Stomach (tissue), 4 donors: Measurements from ENCODE around the gene RUNX1.

Experiments used
- POLR2AphosphoS5 ChIP-seq, 3 donors: sonication (generic); formaldehyde crosslinking; IDR thresholded peaks; one replicate each; pipeline ENCODE4 v1.6.1; 2016; ENCODE audit warnings: antibody characterized with exemption in 3 of 3
- TF ChIP-seq, protein P1 (sequence below), 7 experiments: fragments of 450-650 bp in 4 of 7; fragments of 200-600 bp in 3 of 7; sonication (generic) in 3 of 7; IDR thresholded peaks; one replicate each; pipeline ENCODE4 v1.5.1; 2016 to 2019; ENCODE audit warnings: antibody characterized with exemption in 7 of 7, control low read depth in 2 of 7, mild to moderate bottlenecking in 1 of 7

DNA sequence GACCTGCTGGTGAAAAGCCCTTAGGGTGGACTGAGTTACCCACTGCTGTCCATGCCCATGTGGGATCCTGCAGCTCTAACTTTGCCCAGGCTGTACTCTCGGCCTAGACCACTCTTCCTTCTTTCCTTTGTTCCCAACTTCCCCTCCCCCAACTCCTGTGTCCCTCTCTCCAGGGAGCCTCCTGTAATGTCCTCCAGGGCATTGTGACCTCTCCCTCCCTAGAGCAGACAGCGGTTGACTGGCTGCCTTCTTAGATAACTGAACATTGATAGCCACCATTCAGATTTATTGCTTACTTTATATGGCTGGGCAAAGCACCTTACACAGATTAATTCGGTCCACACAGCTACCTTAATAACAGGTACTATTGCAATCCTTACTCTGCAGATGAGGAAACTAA lies 5.0 kb downstream of the RUNX1 start:
- TF ChIP-seq, protein P1, sequence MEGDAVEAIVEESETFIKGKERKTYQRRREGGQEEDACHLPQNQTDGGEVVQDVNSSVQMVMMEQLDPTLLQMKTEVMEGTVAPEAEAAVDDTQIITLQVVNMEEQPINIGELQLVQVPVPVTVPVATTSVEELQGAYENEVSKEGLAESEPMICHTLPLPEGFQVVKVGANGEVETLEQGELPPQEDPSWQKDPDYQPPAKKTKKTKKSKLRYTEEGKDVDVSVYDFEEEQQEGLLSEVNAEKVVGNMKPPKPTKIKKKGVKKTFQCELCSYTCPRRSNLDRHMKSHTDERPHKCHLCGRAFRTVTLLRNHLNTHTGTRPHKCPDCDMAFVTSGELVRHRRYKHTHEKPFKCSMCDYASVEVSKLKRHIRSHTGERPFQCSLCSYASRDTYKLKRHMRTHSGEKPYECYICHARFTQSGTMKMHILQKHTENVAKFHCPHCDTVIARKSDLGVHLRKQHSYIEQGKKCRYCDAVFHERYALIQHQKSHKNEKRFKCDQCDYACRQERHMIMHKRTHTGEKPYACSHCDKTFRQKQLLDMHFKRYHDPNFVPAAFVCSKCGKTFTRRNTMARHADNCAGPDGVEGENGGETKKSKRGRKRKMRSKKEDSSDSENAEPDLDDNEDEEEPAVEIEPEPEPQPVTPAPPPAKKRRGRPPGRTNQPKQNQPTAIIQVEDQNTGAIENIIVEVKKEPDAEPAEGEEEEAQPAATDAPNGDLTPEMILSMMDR (IDR thresholded peaks at IDR 0.05), result no peak
- no peak for TF ChIP-seq POLR2AphosphoS5 (IDR thresholded peaks at IDR 0.05)
